Retinal pigment epithelial cell (primary cell): ENCODE results near the gene SLC25A3.
"Not testable (repeated sequence)": the region's sequence is repeated elsewhere in the genome, so short reads cannot be mapped to it uniquely, and the experiment has no call there.

ENCODE experiments used
- DNase-seq: peaks from one replicate; pipeline ENCODE4 v3.0.0-alpha.2; 2010; ENCODE audit warnings: low read depth
- H3K4me3 ChIP-seq: 2 replicates; pipeline ENCODE4 v1.5.1; 2011; ENCODE audit warnings: mild to moderate bottlenecking, low read length, control low read depth, moderate library complexity
- CTCF ChIP-seq: conservative IDR thresholded peaks from 2 replicates; pipeline ENCODE4 v1.5.1; 2011; ENCODE audit warnings: low read depth, low read length, control low read depth, inconsistent platforms

SLC25A3 gene

GRCh38 chr12:98593351-98594049, at the start of gene SLC25A3:
TSS of gene SLC25A3 (plus strand) at chr12:98593686. CDS start at chr12:98593979, 293 bp downstream.
- DNase-seq: peak; percentile 91
- no peak for TF ChIP-seq CTCF
- H3K4me3 ChIP-seq: peak within 1 kb of the TSS; percentile 98

- H3K4me3 ChIP-seq: no peak overlapping the region
- DNase-seq: no peak
- TF ChIP-seq CTCF: no peak
Observed at GRCh38 chr12:98543701-98544100, 49.8 kb upstream of the SLC25A3 start.

- no peak for DNase-seq
- no peak for TF ChIP-seq CTCF
- no peak overlapping the region for H3K4me3 ChIP-seq
Observed at GRCh38 chr12:98544751-98545150, 48.7 kb upstream of the SLC25A3 start.

- DNase-seq: no peak
- no peak overlapping the region for H3K4me3 ChIP-seq
- TF ChIP-seq CTCF: no peak
Observed at GRCh38 chr12:98549371-98550110, 43.9 kb upstream of the SLC25A3 start.

GRCh38 chr12:98551787-98552186, 41.7 kb upstream of the SLC25A3 start:
- DNase-seq: no peak
- H3K4me3 ChIP-seq: no peak overlapping the region
- no peak for TF ChIP-seq CTCF

- not testable (repeated sequence) for H3K4me3 ChIP-seq
Observed at GRCh38 chr12:98558097-98558496, 35.4 kb upstream of the SLC25A3 start.

GRCh38 chr12:98559666-98560065, 33.8 kb upstream of the SLC25A3 start:
- no peak for TF ChIP-seq CTCF
- no peak overlapping the region for H3K4me3 ChIP-seq
- DNase-seq: no peak

More at GRCh38 chr12:98558097-98558496, 35.4 kb upstream of the SLC25A3 start:
- not testable (repeated sequence) for DNase-seq
